HepG2 (cell line): ENCODE measurements around the gene GINS3. TPM values are rescaled to one million over a fixed set of nuclear protein-coding genes. Genes with fewer than 3 reads are reported as not detected.

Experiments
- polyA plus RNA-seq, 8 experiments: library from polyadenylated mRNA; depleted of rRNA in 3 of 8; stranded (reverse) in 7 of 8; unstranded in 1 of 8; fragments of >200 nt; fragmentation: Illumina TruSeq in 4 of 8; extraction: Trizol in 4 of 8; gene quantifications; 2 replicates each; pipeline versions ENCODE4 v1.2.1 to v1.2.3, GENCODE V29; 2011 to 2016; ENCODE audit warnings: low read depth in 4 of 8, missing spikeins in 1 of 8, mixed read lengths in 1 of 8; ENCODE audit not compliant: insufficient read depth in 1 of 8
- small RNA-seq, 3 experiments: library from RNA; depleted of rRNA; stranded (forward); fragments of <200 nt; gene quantifications; one replicate each; pipeline ENCODE3, GENCODE V24; 2012; ENCODE audit warnings: low read depth in 2 of 3, low replicate concordance in 1 of 3; ENCODE audit not compliant: insufficient read length in 3 of 3, insufficient read depth in 2 of 3
- total RNA-seq, 5 experiments: library from RNA; depleted of rRNA; stranded (reverse); fragments of >200 nt; fragmentation: Illumina TruSeq; extraction: Trizol; gene quantifications; 2 replicates each; pipeline ENCODE4 v1.2.3, GENCODE V29; 2016; ENCODE audit warnings: low read depth in 1 of 5

GINS3 gene
- total and polyA plus RNA-seq, 2 of the 13 experiments (the other 11 are each of a cell fraction or from before 2014, with no cell fraction given) = 6.5 to 19.3 TPM

Small RNAs within 50 kb of the gene (small RNA-seq; reads per million reads assigned to genes)
- gene RNU6-1110P (0 reads per million in 3 experiments), gene RNU6-269P (0 reads per million in 3 experiments)

Other genes with a start within 250 kb of the GINS3 start
- gene CSNK2A2, start 194.4 kb upstream of the GINS3 start, total RNA-seq (2016; rRNA removed; fragmentation: Illumina TruSeq; extraction: Trizol) = 46.4 and 75.8 TPM in 2 replicates
- 48.0 and 56.9 TPM in 2 replicates for gene CSNK2A2, start 194.4 kb upstream of the GINS3 start, polyA plus RNA-seq (2011; rRNA removed)
- gene PRSS54, start 97.4 kb upstream of the GINS3 start, total RNA-seq (2016; rRNA removed; fragmentation: Illumina TruSeq; extraction: Trizol) = not detected in 2 replicates
- gene PRSS54, start 97.4 kb upstream of the GINS3 start, polyA plus RNA-seq (2011; rRNA removed) = not detected in 2 replicates
- 1.6 and 1.7 TPM in 2 replicates for gene NDRG4, start 107.7 kb downstream of the GINS3 start, total RNA-seq (2016; rRNA removed; fragmentation: Illumina TruSeq; extraction: Trizol)
- gene NDRG4, start 107.7 kb downstream of the GINS3 start, polyA plus RNA-seq (2011; rRNA removed) = 1.8 and 2.7 TPM in 2 replicates
- 17.4 and 25.7 TPM in 2 replicates for gene SETD6, start 123.0 kb downstream of the GINS3 start, total RNA-seq (2016; rRNA removed; fragmentation: Illumina TruSeq; extraction: Trizol)
- gene SETD6, start 123.0 kb downstream of the GINS3 start, polyA plus RNA-seq (2011; rRNA removed) = 24.0 and 25.9 TPM in 2 replicates
- gene CNOT1, start 237.4 kb downstream of the GINS3 start, total RNA-seq (2016; rRNA removed; fragmentation: Illumina TruSeq; extraction: Trizol) = 188 and 399 TPM in 2 replicates
- 232 and 248 TPM in 2 replicates for gene CNOT1, start 237.4 kb downstream of the GINS3 start, polyA plus RNA-seq (2011; rRNA removed)